ENCODE measurements around the gene C6orf132. TPM values are rescaled to one million over a fixed set of nuclear protein-coding genes. Genes with fewer than 3 reads are reported as not detected.
A peak's percentile ranks its signal among the peaks of the same experiment; 100 is the strongest.
"Not testable (repeated sequence)": the region's sequence is repeated elsewhere in the genome, so short reads cannot be mapped to it uniquely, and the experiment has no call there.

The C6orf132 gene
- polyA plus RNA-seq, 1 donor, result 44.3 TPM

- WGBS (ENCODE audit: insufficient coverage, low lambda C conversion rate), result no CpG with 5 or more reads among the region's 20 CpGs
- H3K4me3 ChIP-seq (ENCODE audit: low read length), result no peak overlapping the region
Observed at GRCh38 chr6:42179261-42179944, 37.0 kb upstream of the C6orf132 start.

GRCh38 chr6:42177514-42178364 lies 35.3 kb upstream of the C6orf132 start:
- peaks cover 5% of the 10 kb centered on the region for H3K4me1 ChIP-seq (ENCODE audit: control insufficient read depth, insufficient read depth, low read length)
- H3K36me3 ChIP-seq (ENCODE audit: control insufficient read depth, insufficient read depth, low read length), result no peaks in the 10 kb centered on the region
- no peak for DNase-seq
- no CpG with 5 or more reads among the region's 27 CpGs for WGBS (ENCODE audit: insufficient coverage, low lambda C conversion rate)
- no peak overlapping the region for H3K27ac ChIP-seq (ENCODE audit: low read length)
- no peaks in the 10 kb centered on the region for H3K27me3 ChIP-seq (ENCODE audit: control insufficient read depth, insufficient read depth, low read length)
- no peaks in the 10 kb centered on the region for H3K9me3 ChIP-seq (ENCODE audit: control insufficient read depth, low read depth, low read length)
- H3K4me3 ChIP-seq (ENCODE audit: low read length), result peak overlapping the region; percentile 20

More at GRCh38 chr6:42179261-42179944, 37.0 kb upstream of the C6orf132 start:
- H3K27me3 ChIP-seq (ENCODE audit: control insufficient read depth, insufficient read depth, low read length), result no peaks in the 10 kb centered on the region
- H3K4me1 ChIP-seq (ENCODE audit: control insufficient read depth, insufficient read depth, low read length), result peaks cover 5% of the 10 kb centered on the region
- DNase-seq, result no peak
- no peaks in the 10 kb centered on the region for H3K9me3 ChIP-seq (ENCODE audit: control insufficient read depth, low read depth, low read length)
- H3K27ac ChIP-seq (ENCODE audit: low read length), result no peak overlapping the region
- no peaks in the 10 kb centered on the region for H3K36me3 ChIP-seq (ENCODE audit: control insufficient read depth, insufficient read depth, low read length)

- Histone ChIP-seq H3K4me3 (ENCODE audit: low read length) (no peak overlapping the region), H3K36me3 (ENCODE audit: control insufficient read depth, insufficient read depth, low read length) (no peaks in the 10 kb centered on the region), H3K9me3 (ENCODE audit: control insufficient read depth, low read depth, low read length) (no peaks in the 10 kb centered on the region), H3K27ac (ENCODE audit: low read length) (no peak overlapping the region), H3K4me1 (ENCODE audit: control insufficient read depth, insufficient read depth, low read length) (peaks cover 5% of the 10 kb centered on the region), H3K27me3 (ENCODE audit: control insufficient read depth, insufficient read depth, low read length) (no peaks in the 10 kb centered on the region)
- no peak for DNase-seq
Observed at GRCh38 chr6:42176981-42177380, 34.6 kb upstream of the C6orf132 start.

GRCh38 chr6:42175860-42176259 lies 33.4 kb upstream of the C6orf132 start:
- WGBS (ENCODE audit: insufficient coverage, low lambda C conversion rate), result no CpG with 5 or more reads among the region's 5 CpGs
- no peak overlapping the region for H3K27ac ChIP-seq (ENCODE audit: low read length)
- no peak overlapping the region for H3K4me3 ChIP-seq (ENCODE audit: low read length)
- H3K9me3 ChIP-seq (ENCODE audit: control insufficient read depth, low read depth, low read length), result no peaks in the 10 kb centered on the region
- H3K36me3 ChIP-seq (ENCODE audit: control insufficient read depth, insufficient read depth, low read length), result no peaks in the 10 kb centered on the region
- H3K4me1 ChIP-seq (ENCODE audit: control insufficient read depth, insufficient read depth, low read length), result peaks cover 5% of the 10 kb centered on the region
- no peaks in the 10 kb centered on the region for H3K27me3 ChIP-seq (ENCODE audit: control insufficient read depth, insufficient read depth, low read length)
- DNase-seq, result no peak

GRCh38 chr6:42173101-42173500 lies 30.7 kb upstream of the C6orf132 start, which contains the start of gene GUCA1A:
Gene GUCA1A (plus strand): TSS chr6:42173364. CDS start chr6:42173614, 250 bp downstream.
- no peaks in the 10 kb centered on the region for H3K27me3 ChIP-seq (ENCODE audit: control insufficient read depth, insufficient read depth, low read length)
- no peak within 1 kb of the TSS for H3K27ac ChIP-seq (ENCODE audit: low read length)
- H3K9me3 ChIP-seq (ENCODE audit: control insufficient read depth, low read depth, low read length), result no peaks in the 10 kb centered on the region
- no CpG with 5 or more reads among the region's 2 CpGs for WGBS (ENCODE audit: insufficient coverage, low lambda C conversion rate)
- peaks cover 5% of the 10 kb centered on the region for H3K4me1 ChIP-seq (ENCODE audit: control insufficient read depth, insufficient read depth, low read length)
- no peak within 1 kb of the TSS for H3K4me3 ChIP-seq (ENCODE audit: low read length)
- H3K36me3 ChIP-seq (ENCODE audit: control insufficient read depth, insufficient read depth, low read length), result no peaks in the 10 kb centered on the region
- DNase-seq, result no peak

- Histone ChIP-seq H3K9me3 (ENCODE audit: control insufficient read depth, low read depth, low read length) (no peaks in the 10 kb centered on the region), H3K4me3 (ENCODE audit: low read length) (no peak overlapping the region), H3K27me3 (ENCODE audit: control insufficient read depth, insufficient read depth, low read length) (no peaks in the 10 kb centered on the region), H3K36me3 (ENCODE audit: control insufficient read depth, insufficient read depth, low read length) (no peaks in the 10 kb centered on the region), H3K4me1 (ENCODE audit: control insufficient read depth, insufficient read depth, low read length) (peaks cover 2% of the 10 kb centered on the region), H3K27ac (ENCODE audit: low read length) (no peak overlapping the region)
- no peak for DNase-seq
- WGBS (ENCODE audit: insufficient coverage, low lambda C conversion rate), result no CpG with 5 or more reads among the region's 7 CpGs
Observed at GRCh38 chr6:42171813-42172581, 29.6 kb upstream of the C6orf132 start.

- not testable (repeated sequence) for H3K36me3 ChIP-seq (ENCODE audit: control insufficient read depth, insufficient read depth, low read length); H3K27me3 ChIP-seq (ENCODE audit: control insufficient read depth, insufficient read depth, low read length); H3K27ac ChIP-seq (ENCODE audit: low read length); DNase-seq; H3K4me3 ChIP-seq (ENCODE audit: low read length); H3K9me3 ChIP-seq (ENCODE audit: control insufficient read depth, low read depth, low read length); H3K4me1 ChIP-seq (ENCODE audit: control insufficient read depth, insufficient read depth, low read length)
- no CpG with 5 or more reads among the region's 2 CpGs for WGBS (ENCODE audit: insufficient coverage, low lambda C conversion rate)
Observed at GRCh38 chr6:42169780-42170179, 27.4 kb upstream of the C6orf132 start.

GRCh38 chr6:42168650-42169049 lies 26.2 kb upstream of the C6orf132 start:
- no peaks in the 10 kb centered on the region for H3K9me3 ChIP-seq (ENCODE audit: control insufficient read depth, low read depth, low read length)
- no peak overlapping the region for H3K4me3 ChIP-seq (ENCODE audit: low read length)
- peaks cover 9% of the 10 kb centered on the region for H3K4me1 ChIP-seq (ENCODE audit: control insufficient read depth, insufficient read depth, low read length)
- no CpG with 5 or more reads among the region's 6 CpGs for WGBS (ENCODE audit: insufficient coverage, low lambda C conversion rate)
- no peaks in the 10 kb centered on the region for H3K27me3 ChIP-seq (ENCODE audit: control insufficient read depth, insufficient read depth, low read length)
- H3K27ac ChIP-seq (ENCODE audit: low read length), result no peak overlapping the region
- DNase-seq, result no peak
- no peaks in the 10 kb centered on the region for H3K36me3 ChIP-seq (ENCODE audit: control insufficient read depth, insufficient read depth, low read length)

GRCh38 chr6:42166444-42167141 lies 24.2 kb upstream of the C6orf132 start:
- peak; percentile 84 to 86 for DNase-seq
- peaks cover 12% of the 10 kb centered on the region for H3K4me1 ChIP-seq (ENCODE audit: control insufficient read depth, insufficient read depth, low read length)
- peak overlapping the region; percentile 66 for H3K27ac ChIP-seq (ENCODE audit: low read length)
- no peaks in the 10 kb centered on the region for H3K9me3 ChIP-seq (ENCODE audit: control insufficient read depth, low read depth, low read length)
- no peak overlapping the region for H3K4me3 ChIP-seq (ENCODE audit: low read length)
- no peaks in the 10 kb centered on the region for H3K36me3 ChIP-seq (ENCODE audit: control insufficient read depth, insufficient read depth, low read length)
- no peaks in the 10 kb centered on the region for H3K27me3 ChIP-seq (ENCODE audit: control insufficient read depth, insufficient read depth, low read length)
- no CpG with 5 or more reads among the region's 8 CpGs for WGBS (ENCODE audit: insufficient coverage, low lambda C conversion rate)

GRCh38 chr6:42165016-42165415 lies 22.6 kb upstream of the C6orf132 start:
- WGBS (ENCODE audit: insufficient coverage, low lambda C conversion rate), result no CpG with 5 or more reads among the region's 9 CpGs

More at GRCh38 chr6:42165016-42165415, 22.6 kb upstream of the C6orf132 start:
- no peaks in the 10 kb centered on the region for H3K27me3 ChIP-seq (ENCODE audit: control insufficient read depth, insufficient read depth, low read length)
- H3K27ac ChIP-seq (ENCODE audit: low read length), result no peak overlapping the region
- H3K4me3 ChIP-seq (ENCODE audit: low read length), result no peak overlapping the region
- H3K4me1 ChIP-seq (ENCODE audit: control insufficient read depth, insufficient read depth, low read length), result peaks cover 12% of the 10 kb centered on the region
- DNase-seq, result no peak
- no peaks in the 10 kb centered on the region for H3K36me3 ChIP-seq (ENCODE audit: control insufficient read depth, insufficient read depth, low read length)
- H3K9me3 ChIP-seq (ENCODE audit: control insufficient read depth, low read depth, low read length), result no peaks in the 10 kb centered on the region

Data from large intestine (tissue), 3 donors.